GM12878 (cell line): ENCODE data around the gene ATP13A1. TPM values are rescaled to one million over a fixed set of nuclear protein-coding genes. Genes with fewer than 3 reads are reported as not detected.

Experiments
- BCL3 ChIP-seq: IDR thresholded peaks from 2 replicates; pipeline ENCODE4 v1.6.1; 2011; ENCODE audit warnings: borderline replicate concordance, low read depth, mild to moderate bottlenecking, moderate library complexity, low read length; ENCODE audit not compliant: insufficient read depth, poor library complexity, severe bottlenecking
- EP300 ChIP-seq, 2 experiments: fragments of 150-350 bp in 1 of 2; IDR thresholded peaks; 2 replicates each; pipeline ENCODE4 v1.6.1; 2011 to 2012; ENCODE audit warnings: low read depth in 2 of 2, low read length in 2 of 2, borderline replicate concordance in 1 of 2, improper control_type of control experiment in 1 of 2, inconsistent platforms in 1 of 2; ENCODE audit not compliant: control insufficient read depth in 1 of 2
- HDGF ChIP-seq: fragments of 450-650 bp; IDR thresholded peaks from 2 replicates; pipeline ENCODE4 v1.6.1; 2016; ENCODE audit warnings: antibody characterized with exemption
- PBX3 ChIP-seq: IDR thresholded peaks from 2 replicates; pipeline ENCODE4 v1.6.1; 2011; ENCODE audit warnings: mild to moderate bottlenecking, low read depth, low read length, moderate library complexity; ENCODE audit not compliant: insufficient replicate concordance
- ZNF592 ChIP-seq: fragments of 450-650 bp; IDR thresholded peaks from 2 replicates; pipeline ENCODE4 v1.6.1; 2017; ENCODE audit warnings: mild to moderate bottlenecking, moderate library complexity
- polyA plus RNA-seq, 11 experiments: library from polyadenylated mRNA; depleted of rRNA in 4 of 11; unstranded in 6 of 11; stranded (reverse) in 5 of 11; fragments of >200 nt; fragmentation: Nextera tagmentation in 4 of 11; fragmentation: Illumina TruSeq in 1 of 11; extraction: Ambion mirVana in 4 of 11; extraction: Trizol in 1 of 11; gene quantifications; 1 replicate in 1 of 11; 2 replicates in 10 of 11; pipeline versions ENCODE4 v1.2.1 to v1.2.3, GENCODE V29; 2011 to 2016; ENCODE audit warnings: inconsistent platforms in 2 of 11, missing spikeins in 2 of 11, low read depth in 1 of 11
- total RNA-seq, 4 experiments: library from RNA; depleted of rRNA in 3 of 4; stranded (reverse); fragments of >200 nt in 3 of 4; fragmentation: Illumina TruSeq in 1 of 4; extraction: Trizol in 1 of 4; gene quantifications; 2 replicates each; pipeline versions ENCODE4 v1.2.1 to v1.2.3, GENCODE V29; 2013 to 2021

The ATP13A1 gene
- total and polyA plus RNA-seq, 10 of the 15 experiments (the other 5 are each of a cell fraction or from before 2014, with no cell fraction given), result 0.37 to 91.0 (median 29.8) TPM

- peak; percentile 17 for TF ChIP-seq PBX3
- peak; percentile 38 for TF ChIP-seq BCL3
- TF ChIP-seq HDGF, result peak; percentile 21; the same call in 1 of the 2 replicates
- TF ChIP-seq EP300 (IDR thresholded peaks at IDR 0.05; ENCODE audit: borderline replicate concordance in 1 of 2, control insufficient read depth in 1 of 2, low read depth in 2 of 2, low read length in 2 of 2), result 0 out of 4 replicates have a peak, but pooled peaks of 1 of the 2 experiments have one; percentile 20
- peak; percentile 84 for TF ChIP-seq ZNF592
These were observed 64.6 kb downstream of the ATP13A1 start (continued) for GRCh38 chr19:19598728-19599451.
